GM21737 (cell line): ENCODE results near the gene LRRK1.

Source experiments
- ATAC-seq: cut with Tn5 transposase; IDR thresholded peaks from one replicate; pipeline ENCODE4 v1.9.1; 2021; ENCODE audit warnings: mild to moderate bottlenecking, moderate library complexity; ENCODE audit not compliant: unreplicated experiment

The LRRK1 gene

DNA sequence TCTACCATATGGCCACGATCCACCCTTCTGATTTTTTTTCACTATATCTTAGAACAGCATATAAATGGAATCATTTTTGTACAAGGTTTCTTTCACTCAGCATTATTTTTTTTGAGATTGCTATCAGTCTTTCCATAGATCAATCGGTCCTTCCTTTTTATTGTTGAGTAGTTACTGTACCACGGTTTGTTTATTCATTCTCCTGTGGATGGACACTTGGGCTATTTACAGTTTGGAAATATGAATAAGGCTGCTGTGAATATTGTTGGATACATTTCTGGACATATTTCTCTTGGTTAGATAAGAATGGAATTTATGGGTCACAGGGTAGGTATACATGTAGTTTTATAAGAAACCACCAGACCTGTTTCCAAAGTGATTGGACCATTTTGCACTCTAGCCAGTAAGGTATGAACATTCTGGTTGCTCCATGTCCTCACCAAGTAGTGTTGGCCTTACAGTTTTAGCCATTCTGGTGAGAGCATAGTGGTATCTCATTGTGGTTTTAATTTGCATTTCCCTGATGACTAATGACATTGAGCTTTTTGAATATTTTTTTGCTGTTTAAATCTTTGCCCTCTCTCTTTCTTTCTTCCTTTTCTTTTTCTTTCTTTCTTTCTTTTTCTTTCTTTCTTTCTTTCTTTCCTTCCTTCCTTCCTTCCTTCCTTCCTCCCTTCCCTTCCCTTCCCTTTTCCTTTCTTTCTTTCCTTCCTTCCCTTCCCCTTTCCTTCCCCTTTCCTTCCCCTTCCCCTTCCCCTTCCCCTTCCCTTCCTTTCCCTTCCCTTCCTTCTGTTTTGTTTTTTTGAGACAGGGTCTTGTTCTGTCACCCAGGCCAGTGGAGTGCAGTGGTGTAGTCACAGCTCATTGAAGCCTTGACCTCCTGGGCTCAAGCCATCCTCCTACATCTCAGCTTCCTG is 49.2 kb downstream of the LRRK1 start:
- peak; percentile 53 for ATAC-seq

DNA sequence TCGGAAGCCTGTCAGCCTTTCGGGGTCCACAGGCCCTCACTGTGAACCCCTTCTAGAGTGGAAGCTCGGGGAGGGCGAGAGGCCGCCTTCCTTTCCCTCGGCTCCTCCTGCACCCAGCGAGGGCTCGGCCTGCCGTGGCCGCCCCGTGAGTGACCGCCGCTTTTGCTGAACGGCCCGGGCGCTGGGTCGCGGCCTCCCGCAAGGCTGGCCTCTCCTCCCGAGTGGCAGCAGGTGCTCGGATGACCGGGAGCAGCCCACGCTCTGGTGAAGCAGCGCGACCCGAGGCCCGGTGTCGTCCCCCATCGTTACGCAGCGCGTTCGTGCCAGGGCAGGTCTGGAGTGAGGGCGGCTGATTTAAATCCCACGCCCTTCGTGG is 53.8 kb downstream of the LRRK1 start:
- ATAC-seq: no peak

DNA sequence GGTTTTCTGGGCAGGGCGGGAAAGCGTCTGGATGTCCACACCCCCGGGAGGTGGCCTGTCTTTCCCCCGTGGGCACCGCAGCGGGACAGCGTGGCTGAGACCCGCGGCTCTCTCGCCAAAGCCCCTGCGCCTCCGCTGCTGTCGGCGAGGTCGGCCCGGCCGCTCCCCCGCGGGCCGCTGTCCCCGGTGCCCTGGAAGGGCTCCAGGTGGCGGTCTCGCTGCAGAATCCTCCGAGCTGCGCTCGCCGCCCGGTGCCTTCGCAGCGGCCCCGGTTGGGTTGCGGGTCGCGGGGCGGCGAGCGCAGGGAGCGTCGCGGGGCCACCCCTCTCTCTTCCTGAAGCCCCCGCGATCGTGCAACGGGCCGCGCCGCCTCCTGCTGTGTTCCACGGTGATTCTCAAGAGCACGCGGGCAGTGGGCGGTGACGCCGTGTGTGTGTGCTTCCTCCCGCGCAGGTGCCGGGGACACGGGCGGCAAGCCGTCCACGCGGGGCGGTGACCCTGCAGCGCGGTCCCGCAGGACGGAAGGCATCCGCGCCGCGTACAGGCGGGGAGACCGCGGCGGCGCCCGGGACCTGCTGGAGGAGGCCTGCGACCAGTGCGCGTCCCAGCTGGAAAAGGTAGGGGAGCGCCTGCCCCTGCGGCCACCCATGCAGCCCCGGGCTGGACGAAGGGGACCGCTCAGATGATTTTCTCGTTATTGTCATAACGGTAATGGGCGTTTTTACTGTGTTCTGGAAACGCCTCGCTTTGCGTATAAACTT is 54.4 kb downstream of the LRRK1 start:
- no peak for ATAC-seq

DNA sequence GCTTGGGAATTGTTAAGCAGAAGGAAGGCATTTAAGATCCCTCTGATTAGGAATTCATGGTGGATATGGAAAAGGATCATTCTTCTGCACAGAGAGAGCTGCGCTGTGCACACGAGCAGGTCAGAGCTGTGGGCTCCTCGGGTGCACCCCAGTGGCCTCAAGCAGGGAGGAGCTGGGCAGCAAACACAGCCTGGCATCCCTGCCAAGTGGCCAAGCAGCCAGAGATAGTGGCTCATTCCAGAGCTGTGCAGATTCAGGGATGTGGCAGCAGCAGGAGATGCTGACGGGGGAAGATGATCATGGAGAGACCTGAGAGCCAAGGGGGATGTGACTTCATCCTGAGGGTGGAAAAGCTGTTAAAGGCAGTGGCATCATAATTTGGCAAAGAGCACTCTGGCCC is 55.9 kb downstream of the LRRK1 start:
- no peak for ATAC-seq

DNA sequence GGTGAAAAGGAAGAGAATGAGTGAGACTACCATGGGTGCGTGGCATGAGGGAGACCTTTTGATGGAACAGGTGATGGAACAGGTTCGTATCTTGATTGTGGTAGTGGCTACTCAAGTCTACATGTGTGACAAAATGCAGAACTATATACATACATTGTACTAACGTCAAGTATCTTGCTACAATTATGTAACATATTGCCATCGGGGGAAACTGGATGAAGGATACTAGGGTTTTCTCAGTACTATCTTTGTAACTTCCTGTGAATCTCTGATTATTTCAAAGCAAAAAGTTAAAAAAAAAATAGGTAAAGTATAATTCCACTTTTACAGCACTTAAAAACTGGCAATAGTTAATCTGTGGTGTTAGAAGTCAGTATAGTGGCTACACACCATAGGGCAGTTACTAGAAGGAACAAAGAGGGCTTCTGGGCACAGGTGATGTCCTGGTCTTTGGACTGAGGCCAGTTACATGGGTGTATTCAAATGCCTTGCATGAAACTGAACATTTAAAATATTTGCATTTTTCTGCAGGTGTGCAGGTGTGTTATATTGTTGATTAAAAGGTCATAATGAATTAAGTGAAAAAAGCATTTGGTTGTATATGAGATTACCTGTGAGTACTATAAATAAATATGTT is 61.4 kb downstream of the LRRK1 start:
- no peak for ATAC-seq

DNA sequence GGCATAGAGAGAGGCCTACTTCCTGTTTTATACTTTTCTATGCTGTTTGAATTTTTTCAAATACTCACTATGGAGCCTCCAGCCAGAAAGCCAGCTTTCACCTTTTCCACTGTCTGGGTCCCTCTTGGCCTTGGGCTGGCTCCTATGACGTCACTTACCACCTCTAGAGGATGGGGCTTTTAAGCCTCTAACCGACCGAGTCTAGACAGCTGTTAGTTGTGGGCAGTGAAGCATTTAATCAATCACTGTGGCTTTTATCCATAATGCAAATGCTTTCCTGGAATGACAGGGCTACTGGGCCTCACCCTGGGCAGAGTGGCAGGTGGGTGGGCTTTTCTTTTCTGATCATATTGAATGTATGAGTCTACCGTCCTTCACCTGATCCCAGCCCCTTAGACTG is 61.9 kb downstream of the LRRK1 start:
- no peak for ATAC-seq

DNA sequence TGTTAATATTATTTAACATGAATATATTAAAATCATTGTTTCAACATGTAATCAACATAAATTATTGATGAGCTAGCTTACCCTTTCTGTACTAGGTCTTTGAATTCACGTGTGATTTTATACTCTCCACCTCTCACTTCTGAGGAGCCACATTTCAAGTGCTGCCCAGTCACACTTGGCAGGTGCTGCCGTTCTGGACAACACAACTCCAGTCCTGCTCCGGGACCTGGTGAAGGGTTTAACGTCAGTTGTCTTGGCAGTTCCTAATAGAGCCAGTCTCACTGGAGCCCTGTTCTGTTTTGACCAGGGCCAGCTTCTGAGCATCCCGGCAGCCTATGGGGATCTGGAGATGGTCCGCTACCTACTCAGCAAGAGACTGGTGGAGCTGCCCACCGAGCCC is 64.1 kb downstream of the LRRK1 start:
- ATAC-seq: no peak

DNA sequence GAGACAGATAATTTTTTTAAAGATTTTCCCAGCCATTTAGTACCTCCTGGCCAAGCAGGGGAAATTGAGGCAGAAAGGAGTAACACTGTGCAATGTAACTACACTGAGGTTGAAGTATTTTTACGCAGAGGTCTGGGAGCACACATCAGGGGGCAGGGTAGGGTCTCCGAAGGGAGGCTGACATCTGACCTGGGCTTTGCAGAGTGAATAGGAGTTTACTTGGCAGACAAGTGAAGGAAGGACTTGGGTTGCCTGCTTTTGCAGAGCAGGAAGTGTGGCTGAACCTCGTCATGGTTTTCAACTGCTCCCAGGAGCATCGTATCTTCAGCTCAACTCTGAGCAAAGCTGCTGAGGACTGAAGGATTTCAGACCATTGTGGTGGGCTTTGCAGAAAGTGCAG is 66.2 kb downstream of the LRRK1 start:
- no peak for ATAC-seq

DNA sequence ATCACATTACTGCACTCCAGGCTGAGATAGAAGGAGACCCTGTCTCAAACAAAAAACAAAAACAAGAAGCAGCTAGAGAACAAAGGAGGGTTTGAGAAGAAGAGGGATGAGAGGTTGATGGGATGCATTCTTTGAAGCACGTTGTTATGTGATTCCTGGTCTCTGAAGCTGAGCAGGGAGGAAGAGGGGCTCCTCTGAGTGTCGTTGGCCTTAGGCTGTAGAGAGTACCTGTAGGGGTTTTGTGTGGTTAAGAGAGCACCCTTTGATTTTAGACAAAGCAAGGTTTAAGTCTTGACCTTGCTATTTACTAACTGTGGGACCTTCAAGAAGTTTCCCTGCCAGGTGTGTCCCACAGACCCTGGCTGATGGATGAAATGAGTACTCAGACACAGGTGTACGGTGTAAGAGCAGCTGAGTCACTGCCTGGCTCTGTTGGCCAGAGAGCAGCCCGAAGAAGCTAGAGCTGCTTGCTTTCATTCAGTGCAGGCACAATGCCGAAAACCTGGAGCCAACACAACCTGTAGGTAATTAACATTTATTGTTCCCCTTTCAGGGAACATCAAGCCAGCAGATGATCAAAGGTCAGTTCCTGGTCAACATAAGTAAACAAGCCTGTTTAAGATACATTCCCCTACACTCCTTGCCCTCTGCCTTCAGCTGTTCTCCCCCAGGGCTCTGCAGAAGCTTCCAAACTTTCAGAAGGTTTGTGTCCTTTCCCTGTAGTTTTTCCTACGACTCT is 67.2 kb downstream of the LRRK1 start:
- no peak for ATAC-seq

DNA sequence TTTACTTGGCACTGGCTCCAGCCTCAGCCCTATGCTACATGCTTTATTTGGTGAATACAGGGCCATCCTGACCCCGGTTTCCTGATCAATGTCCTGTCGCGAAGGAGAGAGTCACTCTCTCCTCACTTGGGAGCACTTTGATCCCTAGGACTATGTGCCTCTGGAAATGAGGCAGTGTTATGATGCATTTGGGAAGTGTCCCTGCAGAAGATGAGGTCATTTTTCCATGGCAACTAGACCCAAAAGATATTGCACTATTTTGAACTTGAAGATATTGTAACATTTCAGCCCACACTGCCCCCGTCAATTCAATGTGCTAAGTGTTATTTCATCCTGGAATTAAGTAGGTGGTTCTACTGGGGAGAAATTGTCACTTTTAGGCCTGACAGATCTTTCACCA is 68.0 kb downstream of the LRRK1 start:
- no peak for ATAC-seq

DNA sequence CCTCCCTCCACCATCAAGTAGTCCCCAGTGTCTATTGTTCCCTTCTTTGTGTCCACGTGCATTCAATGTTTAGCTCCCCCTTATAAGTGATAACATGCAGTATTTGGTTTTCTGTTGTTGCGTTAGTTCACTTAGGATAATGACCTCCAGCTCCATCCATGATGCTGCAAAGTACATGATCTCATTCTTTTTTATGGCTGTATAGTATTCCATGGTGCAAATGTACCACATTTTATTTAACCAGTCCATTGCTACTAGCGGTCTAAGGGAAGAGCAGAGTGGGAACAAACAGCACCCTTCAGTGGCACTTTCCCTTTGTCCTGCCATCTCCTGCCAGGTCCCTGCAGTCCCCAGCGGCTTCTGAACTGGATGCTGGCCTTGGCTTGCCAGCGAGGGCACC is 69.1 kb downstream of the LRRK1 start:
- no peak for ATAC-seq

DNA sequence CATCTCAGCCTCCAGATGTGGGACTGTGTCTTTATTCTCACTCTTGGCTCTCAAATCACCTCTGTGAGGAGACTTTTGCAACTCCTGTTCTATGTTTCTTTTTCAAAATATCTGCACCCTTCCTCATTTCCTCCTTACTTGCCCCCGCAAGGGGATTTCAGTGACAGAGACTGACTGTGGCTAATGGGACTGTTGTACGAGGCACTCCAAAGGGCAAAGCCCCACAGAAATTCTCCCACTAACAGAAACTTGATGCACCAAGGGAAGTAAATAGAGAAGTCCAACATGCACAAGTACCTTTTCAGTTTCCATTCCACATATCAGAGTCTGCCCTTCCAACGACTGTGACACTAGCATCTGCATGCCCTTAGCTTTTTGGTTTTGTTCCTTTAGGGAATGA is 69.7 kb downstream of the LRRK1 start:
- ATAC-seq: no peak

DNA sequence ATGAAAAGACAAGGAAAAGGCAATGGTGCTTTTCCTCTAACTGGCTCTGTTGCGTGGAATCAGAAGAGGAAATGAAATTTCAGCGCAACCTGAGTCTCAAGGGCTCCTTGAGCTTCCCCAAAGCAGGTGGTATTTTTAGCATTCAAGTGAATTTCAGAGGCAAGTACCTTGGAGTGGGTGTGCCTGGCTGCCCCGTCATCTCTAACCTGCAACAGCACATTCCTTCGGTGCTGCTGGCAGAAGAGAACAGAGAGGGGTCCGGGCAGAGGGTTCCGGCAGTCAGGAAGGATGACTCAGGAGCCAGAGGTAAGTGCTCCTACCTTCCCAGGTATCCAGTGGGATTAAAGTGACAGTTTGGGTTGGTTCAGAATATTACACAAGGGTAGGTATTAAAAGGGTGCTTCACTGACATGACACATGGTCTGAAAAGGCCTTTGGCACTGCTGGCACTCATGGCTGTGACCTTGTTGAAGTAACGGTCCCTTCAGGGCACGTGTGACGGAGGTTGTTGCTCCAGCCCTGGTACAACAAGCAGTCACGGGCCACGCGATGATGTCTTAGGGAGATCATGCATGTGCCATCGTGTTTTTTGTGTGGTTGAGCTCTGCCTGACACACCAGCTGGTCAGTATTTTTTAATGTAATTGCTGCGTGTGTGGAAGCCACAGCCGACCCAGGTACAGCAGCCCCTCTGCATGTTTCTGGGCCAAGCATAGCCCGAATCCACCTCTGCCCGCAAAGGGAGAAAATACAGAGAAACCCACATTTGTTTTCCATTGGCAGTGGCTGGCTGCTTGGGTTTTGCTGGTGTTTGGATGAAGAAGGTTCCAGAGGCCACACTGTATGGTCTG is 75.7 kb downstream of the LRRK1 start:
- ATAC-seq: no peak

DNA sequence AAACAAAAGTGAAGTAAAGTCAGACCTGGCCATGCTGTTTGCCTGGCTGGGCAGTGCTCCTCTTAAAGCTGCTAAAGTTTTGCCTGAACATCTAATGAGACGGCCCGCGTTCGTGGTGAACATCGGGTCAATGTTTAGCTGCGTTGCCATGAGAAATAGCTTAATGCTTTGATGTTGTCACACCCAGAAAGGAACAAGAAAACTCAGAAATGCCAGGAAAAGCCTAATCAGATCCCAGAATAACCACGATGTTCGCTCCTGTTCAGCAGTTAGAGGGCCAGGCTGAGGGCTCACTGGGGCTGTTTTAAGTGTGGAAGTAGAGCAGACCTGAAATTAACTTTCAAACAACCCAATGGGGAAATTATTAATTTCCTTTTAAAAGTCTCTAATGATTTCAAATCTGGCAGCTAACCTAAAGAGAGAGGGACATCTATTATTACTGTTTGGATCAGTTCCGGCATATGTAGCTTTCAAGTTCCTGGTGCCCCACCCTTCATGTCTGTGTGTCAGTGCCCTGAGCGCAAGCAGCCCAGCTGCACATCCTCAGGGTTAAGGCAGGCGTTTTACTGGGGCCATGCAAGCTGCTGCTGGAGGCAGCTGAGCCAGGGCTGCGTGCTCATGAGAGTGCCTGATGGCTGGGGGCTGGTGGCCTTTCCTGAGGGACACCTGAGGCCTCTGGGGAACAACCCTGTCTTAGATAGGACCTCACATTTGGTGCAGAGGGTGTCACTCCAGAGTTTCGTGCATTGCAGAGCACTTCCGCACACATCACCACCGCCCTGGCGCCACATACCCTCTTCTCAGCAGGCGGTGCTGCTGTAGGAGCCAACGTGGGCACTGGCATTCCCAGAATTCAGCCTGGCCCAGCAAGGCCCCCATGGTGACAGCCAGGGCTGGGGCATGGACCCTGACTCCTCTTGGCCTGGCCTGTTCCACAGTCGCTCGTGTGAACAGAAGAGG is 76.6 kb downstream of the LRRK1 start:
- no peak for ATAC-seq

DNA sequence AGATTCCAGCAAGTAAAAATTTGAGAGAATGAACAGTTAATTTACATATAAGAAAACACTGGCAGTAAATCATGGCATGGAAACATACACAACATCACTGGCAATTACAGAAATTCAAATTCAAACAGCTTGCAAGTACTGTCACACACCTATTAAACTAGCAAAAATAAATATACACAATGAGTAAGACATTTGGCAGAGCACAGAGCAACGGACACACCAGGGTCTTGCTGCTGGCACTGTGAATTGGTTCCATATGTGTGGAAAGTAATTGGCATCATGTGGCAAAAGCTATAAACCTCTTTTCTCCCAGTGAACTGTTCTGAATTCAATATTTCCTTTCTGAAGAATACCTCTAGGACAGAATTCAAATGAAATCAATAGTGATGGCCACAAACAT is 78.3 kb downstream of the LRRK1 start:
- no peak for ATAC-seq

DNA sequence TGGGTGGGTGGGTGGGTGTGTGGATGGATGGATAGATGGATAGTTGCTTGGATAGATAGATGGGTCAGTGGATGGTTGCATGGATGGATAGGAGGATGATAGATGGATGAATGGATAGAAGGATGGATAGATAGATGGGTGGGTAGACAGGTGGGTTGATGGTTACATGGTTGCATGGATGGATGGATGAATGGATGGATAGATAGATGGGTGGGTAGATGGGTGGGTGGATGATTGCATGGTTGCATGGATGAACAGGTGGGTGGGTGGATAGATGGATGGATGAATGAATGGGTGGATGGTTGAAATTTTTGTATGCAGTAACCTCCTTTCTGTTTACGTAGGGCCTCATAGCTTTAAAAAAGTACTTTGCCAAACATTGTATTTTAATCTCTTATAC is 79.5 kb downstream of the LRRK1 start:
- ATAC-seq: no peak

DNA sequence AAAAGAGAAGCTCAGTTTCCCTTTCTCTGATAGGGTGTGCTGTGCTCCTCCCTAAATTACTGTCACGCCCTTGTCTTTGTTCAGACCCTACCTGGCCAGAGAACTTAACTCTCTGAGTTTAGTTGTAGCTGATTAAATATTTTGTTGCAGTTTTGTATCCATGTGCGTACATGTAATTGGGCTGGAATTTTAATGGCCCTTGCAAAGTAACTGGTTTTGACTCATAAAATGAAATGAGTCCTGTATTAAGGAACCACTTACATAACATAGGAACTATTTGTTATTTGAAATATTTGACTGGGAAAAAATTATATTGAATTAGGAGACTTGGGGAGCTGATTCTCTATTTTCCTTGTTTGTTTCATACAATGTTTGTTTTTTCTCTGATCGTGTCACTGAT is 80.2 kb downstream of the LRRK1 start:
- no peak for ATAC-seq

DNA sequence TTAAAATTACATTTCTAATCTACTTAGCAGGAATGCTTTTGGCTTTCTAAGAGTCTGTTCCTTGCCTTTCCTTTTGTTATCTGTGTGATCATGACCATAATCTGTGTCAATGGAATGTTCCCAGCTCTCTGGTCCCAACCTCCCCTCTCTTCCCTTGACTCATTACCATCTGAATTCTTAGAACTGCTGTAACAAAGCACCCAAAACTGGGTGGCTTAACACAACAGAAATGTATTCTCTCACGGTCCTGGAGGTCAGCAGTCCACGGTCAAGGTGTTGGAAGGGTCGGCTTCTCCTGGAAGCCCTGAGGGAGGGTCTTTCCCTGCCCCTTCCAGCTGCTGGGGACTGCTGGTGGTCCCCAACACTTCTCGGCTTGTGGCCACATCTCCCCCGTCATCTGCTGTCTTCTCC is 81.1 kb downstream of the LRRK1 start:
- ATAC-seq: no peak

DNA sequence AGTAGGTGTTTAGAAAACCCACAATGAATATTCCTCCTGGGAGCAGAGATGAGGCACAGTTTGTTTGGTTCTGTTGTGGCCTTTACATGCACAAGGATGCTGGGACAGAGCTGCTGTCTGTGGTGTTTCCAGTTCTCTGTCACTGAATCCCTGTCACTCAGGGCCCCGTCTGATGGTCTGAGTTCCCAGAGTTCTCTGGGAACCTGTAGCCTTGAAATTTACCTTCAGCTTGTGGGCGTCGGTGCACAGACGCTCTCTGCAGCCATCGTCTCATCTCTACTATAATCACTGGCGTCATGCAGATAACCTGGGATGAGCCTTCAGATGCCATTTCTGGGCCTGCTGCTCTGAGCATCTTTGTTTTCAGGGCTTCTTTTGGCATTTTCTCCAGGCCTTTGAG is 81.9 kb downstream of the LRRK1 start:
- ATAC-seq: no peak
